A549 (cell line): ENCODE measurements around the gene PRRC2B. TPM values are rescaled to one million over a fixed set of nuclear protein-coding genes. Genes with fewer than 3 reads are reported as not detected.

Experiments used
- ATAC-seq, 2 experiments: fragments of 200-7000 bp in 1 of 2; fragments of >200 bp in 1 of 2; cut with Nextera tagmentation in 1 of 2; cut with Tn5 transposase in 1 of 2; 3 replicates each; pipeline versions ENCODE4 v1.8.0 to v1.9.1; 2018 to 2020; ENCODE audit warnings: mild to moderate bottlenecking in 1 of 2, moderate library complexity in 1 of 2
- CTCF ChIA-PET: fragments of 300-600 bp; sonication (Branson Sonifier 250); formaldehyde crosslinking; extraction: SDS; loops from one replicate; lab custom pipeline; 2021; ENCODE audit warnings: antibody characterized with exemption, inconsistent platforms; lab: Yijun Ruan, JAX
- POLR2A ChIA-PET: fragments of 350-600 bp; formaldehyde crosslinking; extraction: SDS; loops from one replicate; lab custom pipeline; 2021; ENCODE audit warnings: antibody characterized with exemption, inconsistent platforms; lab: Yijun Ruan, JAX
- DNase-seq, 2 experiments: peaks; one replicate each; pipeline versions ENCODE4 v3.0.0 to v3.0.0-alpha.2; 2011 to 2016; ENCODE audit warnings: low read depth in 1 of 2, low spot score in 1 of 2
- FAIRE-seq: peaks from 2 replicates; lab custom pipeline; 2011; peaks lifted over from hg19 to GRCh38; lab: Jason Lieb, UNC
- H3K27ac ChIP-seq, 2 experiments: fragments of >200 bp; sonication (Bioruptor Twin); formaldehyde crosslinking; 3 replicates each; pipeline ENCODE4 v1.5.1; 2016 to 2017
- H3K4me1 ChIP-seq: fragments of >200 bp; sonication (Bioruptor Twin); formaldehyde crosslinking; 3 replicates; pipeline ENCODE4 v1.6.1; 2016
- H3K4me2 ChIP-seq: fragments of >200 bp; sonication (Bioruptor Twin); formaldehyde crosslinking; 3 replicates; pipeline ENCODE4 v1.6.1; 2016
- H3K4me3 ChIP-seq: fragments of >200 bp; sonication (Bioruptor Twin); formaldehyde crosslinking; 3 replicates; pipeline ENCODE4 v1.5.1; 2016
- H3K9me3 ChIP-seq: fragments of >200 bp; sonication (Bioruptor Twin); formaldehyde crosslinking; 3 replicates; pipeline ENCODE4 v1.6.1; 2016
- CBX2 ChIP-seq: fragments of 200-600 bp; sonication (generic); IDR thresholded peaks from 2 replicates; pipeline ENCODE4 v1.6.1; 2016; ENCODE audit warnings: low read depth, mild to moderate bottlenecking, borderline replicate concordance
- CHD4 ChIP-seq: fragments of 200-600 bp; sonication (generic); IDR thresholded peaks from 2 replicates; pipeline ENCODE4 v1.6.1; 2016; ENCODE audit warnings: antibody characterized with exemption, mild to moderate bottlenecking, borderline replicate concordance
- EHF ChIP-seq: fragments of 250-450 bp; sonication (Bioruptor Pico); IDR thresholded peaks from 2 replicates; pipeline ENCODE4 v1.5.0; 2020; ENCODE audit warnings: mild to moderate bottlenecking
- FOSB ChIP-seq: fragments of 250-450 bp; sonication (Bioruptor Pico); IDR thresholded peaks from 2 replicates; pipeline ENCODE4 v1.5.0; 2020; ENCODE audit warnings: mild to moderate bottlenecking, moderate library complexity
- GATA3 ChIP-seq: IDR thresholded peaks from 2 replicates; pipeline ENCODE4 v1.6.1; 2012; ENCODE audit warnings: borderline replicate concordance
- HEYL ChIP-seq: fragments of 250-450 bp; sonication (Bioruptor Pico); IDR thresholded peaks from 2 replicates; pipeline ENCODE4 v1.8.0; 2021; ENCODE audit warnings: mild to moderate bottlenecking, moderate library complexity
- HOXB5 ChIP-seq: fragments of 250-450 bp; sonication (Bioruptor Pico); IDR thresholded peaks from 2 replicates; pipeline ENCODE4 v1.5.0; 2020; ENCODE audit warnings: mild to moderate bottlenecking, moderate library complexity
- JUN ChIP-seq, 2 experiments: fragments of >200 bp; sonication (Bioruptor Twin); formaldehyde crosslinking; IDR thresholded peaks; 2 replicates in 1 of 2; 3 replicates in 1 of 2; pipeline ENCODE4 v1.6.1; 2016 to 2017
- KDM5A ChIP-seq: fragments of 200-600 bp; sonication (generic); IDR thresholded peaks from 2 replicates; pipeline ENCODE4 v1.6.1; 2016; ENCODE audit warnings: antibody characterized with exemption, mild to moderate bottlenecking
- NFE2L2 ChIP-seq: fragments of 150-350 bp; conservative IDR thresholded peaks from 2 replicates; pipeline ENCODE4 v1.6.1; 2014; ENCODE audit warnings: low read length
- NPAS2 ChIP-seq: fragments of 250-450 bp; sonication (Bioruptor Pico); IDR thresholded peaks from 2 replicates; pipeline ENCODE4 v1.8.0; 2022; ENCODE audit warnings: mild to moderate bottlenecking, moderate library complexity, borderline replicate concordance
- RAD21 ChIP-seq, 2 experiments: fragments of >200 bp in 1 of 2; sonication (Bioruptor Twin) in 1 of 2; formaldehyde crosslinking in 1 of 2; IDR thresholded peaks in 1 of 2; conservative IDR thresholded peaks in 1 of 2; 2 replicates in 1 of 2; 3 replicates in 1 of 2; pipeline ENCODE4 v1.6.1; 2012 to 2018; ENCODE audit warnings: inconsistent platforms in 1 of 2
- RARB ChIP-seq: fragments of 250-450 bp; sonication (Bioruptor Pico); IDR thresholded peaks from 2 replicates; pipeline ENCODE4 v1.8.0; 2021; ENCODE audit warnings: mild to moderate bottlenecking, moderate library complexity
- RNF2 ChIP-seq: fragments of 200-600 bp; sonication (generic); IDR thresholded peaks from 2 replicates; pipeline ENCODE4 v1.6.1; 2016; ENCODE audit warnings: low read depth, mild to moderate bottlenecking, antibody characterized with exemption, moderate library complexity, borderline replicate concordance
- SMC3 ChIP-seq: fragments of >200 bp; sonication (Bioruptor Twin); formaldehyde crosslinking; IDR thresholded peaks from 3 replicates; pipeline ENCODE4 v1.6.1; 2018; ENCODE audit warnings: inconsistent platforms
- ZC3H11A ChIP-seq: fragments of 450-650 bp; IDR thresholded peaks from 2 replicates; pipeline ENCODE4 v1.6.1; 2014; ENCODE audit warnings: antibody characterized with exemption, mild to moderate bottlenecking
- WGBS: methylation state at CpG from one replicate; pipeline ENCODE4 v1.1.6; 2017; ENCODE audit errors: missing lambda C conversion rate; 5-methylcytosine and 5-hydroxymethylcytosine counted together
- polyA plus RNA-seq, 4 experiments: library from polyadenylated mRNA; depleted of rRNA in 3 of 4; stranded (reverse); fragments of >200 nt; fragmentation: RNase III in 1 of 4; extraction: RNeasy Plus Mini Kit Qiagen cat#74134 plus additional on column Dnase treatment in 1 of 4; gene quantifications; 2 replicates in 3 of 4; 3 replicates in 1 of 4; pipeline ENCODE4 v1.2.3, GENCODE V29; 2011 to 2017
- TF ChIP-seq, protein P1 (sequence below): fragments of >200 bp; sonication (Bioruptor Twin); formaldehyde crosslinking; IDR thresholded peaks from 3 replicates; pipeline ENCODE4 v1.5.1; 2016
- TF ChIP-seq, protein P2 (sequence below): fragments of 250-450 bp; sonication (Bioruptor Pico); IDR thresholded peaks from 2 replicates; pipeline ENCODE4 v1.5.0; 2020; ENCODE audit warnings: low read depth, mild to moderate bottlenecking, moderate library complexity
- TF ChIP-seq, protein P3 (sequence below): IDR thresholded peaks from 2 replicates; pipeline ENCODE4 v1.6.1; 2012
- TF ChIP-seq, protein P4 (sequence below): IDR thresholded peaks from 2 replicates; pipeline ENCODE4 v1.6.1; 2012
- TF ChIP-seq, protein P5 (sequence below): fragments of 250-450 bp; sonication (Bioruptor Pico); IDR thresholded peaks from 2 replicates; pipeline ENCODE4 v1.5.0; 2021; ENCODE audit warnings: mild to moderate bottlenecking, moderate library complexity, borderline replicate concordance
- TF ChIP-seq, protein P6 (sequence below): fragments of 200-600 bp; sonication (generic); IDR thresholded peaks from 2 replicates; pipeline ENCODE4 v1.6.1; 2016; ENCODE audit warnings: antibody characterized with exemption, mild to moderate bottlenecking, moderate library complexity

Gene PRRC2B
- polyA plus RNA-seq, 2 of the 4 experiments (the other 2 are of a cell fraction) = 35.6 to 47.3 TPM

DNA sequence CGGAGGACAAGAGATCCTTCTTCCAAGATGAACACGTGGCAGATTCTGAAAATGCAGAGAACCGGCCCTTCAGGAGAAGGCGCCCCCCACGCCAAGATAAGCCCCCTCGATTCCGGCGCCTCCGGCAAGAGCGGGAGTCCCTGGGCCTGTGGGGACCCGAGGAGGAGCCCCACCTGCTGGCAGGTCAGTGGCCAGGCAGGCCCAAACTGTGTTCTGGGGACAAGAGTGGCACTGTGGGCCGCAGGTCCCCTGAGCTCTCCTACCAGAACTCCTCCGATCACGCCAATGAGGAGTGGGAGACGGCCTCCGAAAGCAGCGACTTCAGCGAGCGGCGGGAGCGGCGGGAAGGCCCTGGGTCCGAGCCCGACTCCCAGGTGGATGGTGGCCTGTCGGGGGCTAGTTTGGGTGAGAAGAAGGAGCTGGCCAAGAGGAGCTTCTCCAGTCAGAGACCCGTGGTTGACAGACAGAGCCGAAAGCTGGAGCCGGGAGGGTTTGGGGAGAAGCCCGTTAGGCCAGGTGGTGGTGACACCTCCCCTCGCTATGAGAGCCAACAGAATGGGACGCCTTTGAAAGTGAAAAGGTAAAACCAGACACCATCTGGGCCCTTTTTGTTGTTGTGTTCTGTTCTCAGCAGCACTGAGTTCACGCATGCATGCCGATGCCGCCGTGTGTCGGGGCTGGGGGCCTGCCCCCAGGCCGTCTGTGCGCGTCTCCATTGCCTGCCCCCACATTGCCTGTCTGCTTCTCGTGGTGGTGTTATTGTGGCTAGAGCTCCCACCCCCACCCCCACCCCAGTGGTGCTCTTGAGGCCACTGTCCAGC is 82.3 kb downstream of the PRRC2B start:
- FAIRE-seq = no peak
- Histone ChIP-seq H3K4me1 (peaks cover 11% of the 10 kb centered on the region; the same call in 2 of the 3 replicates), H3K9me3 (no peaks in the 10 kb centered on the region), H3K27ac (no peak overlapping the region), H3K4me2 (no peak overlapping the region), H3K4me3 (no peak overlapping the region)
- ChIA-PET CTCF (interaction anchor here (0.8 to 2.9 kb wide), 16 partner anchors 11 to 149 kb away, joined by 3 to 15 read pairs (median 4); no protein-coding TSS in a partner anchor), POLR2A (no interaction called here)
- 92% methylated on average over 36 of the region's 40 CpGs for WGBS
- peak; percentile 56 to 58; a peak in 5 of 6 replicates for ATAC-seq
- TF ChIP-seq KDM5A (no peak), RAD21 (conservative IDR thresholded peaks at IDR 0.05 in 1 of 2, IDR thresholded peaks at IDR 0.05 in 1 of 2) (0 out of 5 replicates have a peak, but pooled peaks of 1 of the 2 experiments have one; percentile 22), NFE2L2 (no peak), SMC3 (peak; percentile 48), NPAS2 (CRISPR knock-in tag) (no peak), ZC3H11A (no peak), CBX2 (no peak), JUN (IDR thresholded peaks at IDR 0.05) (no peak)
- TF ChIP-seq, protein P1, sequence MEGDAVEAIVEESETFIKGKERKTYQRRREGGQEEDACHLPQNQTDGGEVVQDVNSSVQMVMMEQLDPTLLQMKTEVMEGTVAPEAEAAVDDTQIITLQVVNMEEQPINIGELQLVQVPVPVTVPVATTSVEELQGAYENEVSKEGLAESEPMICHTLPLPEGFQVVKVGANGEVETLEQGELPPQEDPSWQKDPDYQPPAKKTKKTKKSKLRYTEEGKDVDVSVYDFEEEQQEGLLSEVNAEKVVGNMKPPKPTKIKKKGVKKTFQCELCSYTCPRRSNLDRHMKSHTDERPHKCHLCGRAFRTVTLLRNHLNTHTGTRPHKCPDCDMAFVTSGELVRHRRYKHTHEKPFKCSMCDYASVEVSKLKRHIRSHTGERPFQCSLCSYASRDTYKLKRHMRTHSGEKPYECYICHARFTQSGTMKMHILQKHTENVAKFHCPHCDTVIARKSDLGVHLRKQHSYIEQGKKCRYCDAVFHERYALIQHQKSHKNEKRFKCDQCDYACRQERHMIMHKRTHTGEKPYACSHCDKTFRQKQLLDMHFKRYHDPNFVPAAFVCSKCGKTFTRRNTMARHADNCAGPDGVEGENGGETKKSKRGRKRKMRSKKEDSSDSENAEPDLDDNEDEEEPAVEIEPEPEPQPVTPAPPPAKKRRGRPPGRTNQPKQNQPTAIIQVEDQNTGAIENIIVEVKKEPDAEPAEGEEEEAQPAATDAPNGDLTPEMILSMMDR = peak; percentile 42
- TF ChIP-seq, protein P2, sequence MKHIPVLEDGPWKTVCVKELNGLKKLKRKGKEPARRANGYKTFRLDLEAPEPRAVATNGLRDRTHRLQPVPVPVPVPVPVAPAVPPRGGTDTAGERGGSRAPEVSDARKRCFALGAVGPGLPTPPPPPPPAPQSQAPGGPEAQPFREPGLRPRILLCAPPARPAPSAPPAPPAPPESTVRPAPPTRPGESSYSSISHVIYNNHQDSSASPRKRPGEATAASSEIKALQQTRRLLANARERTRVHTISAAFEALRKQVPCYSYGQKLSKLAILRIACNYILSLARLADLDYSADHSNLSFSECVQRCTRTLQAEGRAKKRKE (CRISPR knock-in tag) = no peak
- no peak for DNase-seq

DNA sequence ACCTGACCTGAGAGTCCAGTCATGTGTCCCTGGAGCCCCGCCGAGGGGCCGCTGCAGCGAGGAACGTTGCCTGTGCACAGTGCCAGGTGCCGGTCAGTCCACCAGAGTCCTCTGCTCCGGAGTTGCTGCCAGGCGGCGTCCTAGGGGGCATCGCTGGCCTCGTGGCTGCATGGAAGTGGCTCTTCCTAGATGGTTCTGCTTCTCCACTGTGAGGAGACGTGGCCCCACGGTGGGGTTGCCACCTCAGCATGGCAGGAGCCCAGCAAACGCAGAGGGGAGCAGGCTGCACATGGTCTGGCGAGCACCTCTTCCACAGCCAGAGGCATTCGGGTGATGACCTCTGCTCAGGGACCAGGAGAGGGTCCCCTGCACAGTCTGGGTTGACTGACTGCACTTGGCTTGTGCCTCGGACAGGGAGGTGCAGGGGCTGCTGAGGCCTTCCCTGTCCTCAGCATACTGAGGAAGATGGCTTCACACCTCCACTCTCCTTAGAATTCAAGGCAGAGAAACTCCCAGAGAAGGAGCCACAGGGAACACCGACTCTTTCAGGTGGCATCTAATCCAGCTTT is 83.0 kb downstream of the PRRC2B start:
- no peak for ATAC-seq
- DNase-seq = no peak
- CTCF ChIA-PET = interaction anchor here (0.8 to 5.8 kb wide), 20 partner anchors 8 to 150 kb away, joined by 3 to 48 read pairs (median 4); no protein-coding TSS in a partner anchor
- WGBS = 90% methylated on average over 9 of the region's 18 CpGs
- POLR2A ChIA-PET = no interaction called here
- H3K4me1 ChIP-seq = peaks cover 11% of the 10 kb centered on the region; the same call in 2 of the 3 replicates
- H3K4me3 ChIP-seq = no peak overlapping the region
- no peaks in the 10 kb centered on the region for H3K9me3 ChIP-seq
- FAIRE-seq = no peak
- no peak overlapping the region for H3K4me2 ChIP-seq
- H3K27ac ChIP-seq = no peak overlapping the region
- TF ChIP-seq, protein P3, sequence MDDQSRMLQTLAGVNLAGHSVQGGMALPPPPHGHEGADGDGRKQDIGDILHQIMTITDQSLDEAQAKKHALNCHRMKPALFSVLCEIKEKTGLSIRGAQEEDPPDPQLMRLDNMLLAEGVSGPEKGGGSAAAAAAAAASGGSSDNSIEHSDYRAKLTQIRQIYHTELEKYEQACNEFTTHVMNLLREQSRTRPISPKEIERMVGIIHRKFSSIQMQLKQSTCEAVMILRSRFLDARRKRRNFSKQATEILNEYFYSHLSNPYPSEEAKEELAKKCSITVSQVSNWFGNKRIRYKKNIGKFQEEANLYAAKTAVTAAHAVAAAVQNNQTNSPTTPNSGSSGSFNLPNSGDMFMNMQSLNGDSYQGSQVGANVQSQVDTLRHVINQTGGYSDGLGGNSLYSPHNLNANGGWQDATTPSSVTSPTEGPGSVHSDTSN = no peak
- TF ChIP-seq, protein P4, sequence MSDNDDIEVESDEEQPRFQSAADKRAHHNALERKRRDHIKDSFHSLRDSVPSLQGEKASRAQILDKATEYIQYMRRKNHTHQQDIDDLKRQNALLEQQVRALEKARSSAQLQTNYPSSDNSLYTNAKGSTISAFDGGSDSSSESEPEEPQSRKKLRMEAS = no peak
- TF ChIP-seq CHD4 = no peak
- TF ChIP-seq FOSB = no peak
- no peak for TF ChIP-seq HOXB5
- TF ChIP-seq EHF (CRISPR knock-in tag) = no peak
- TF ChIP-seq, protein P5, sequence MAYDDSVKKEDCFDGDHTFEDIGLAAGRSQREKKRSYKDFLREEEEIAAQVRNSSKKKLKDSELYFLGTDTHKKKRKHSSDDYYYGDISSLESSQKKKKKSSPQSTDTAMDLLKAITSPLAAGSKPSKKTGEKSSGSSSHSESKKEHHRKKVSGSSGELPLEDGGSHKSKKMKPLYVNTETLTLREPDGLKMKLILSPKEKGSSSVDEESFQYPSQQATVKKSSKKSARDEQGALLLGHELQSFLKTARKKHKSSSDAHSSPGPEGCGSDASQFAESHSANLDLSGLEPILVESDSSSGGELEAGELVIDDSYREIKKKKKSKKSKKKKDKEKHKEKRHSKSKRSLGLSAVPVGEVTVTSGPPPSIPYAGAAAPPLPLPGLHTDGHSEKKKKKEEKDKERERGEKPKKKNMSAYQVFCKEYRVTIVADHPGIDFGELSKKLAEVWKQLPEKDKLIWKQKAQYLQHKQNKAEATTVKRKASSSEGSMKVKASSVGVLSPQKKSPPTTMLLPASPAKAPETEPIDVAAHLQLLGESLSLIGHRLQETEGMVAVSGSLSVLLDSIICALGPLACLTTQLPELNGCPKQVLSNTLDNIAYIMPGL = no peak
- TF ChIP-seq RARB = no peak
- TF ChIP-seq, protein P6, sequence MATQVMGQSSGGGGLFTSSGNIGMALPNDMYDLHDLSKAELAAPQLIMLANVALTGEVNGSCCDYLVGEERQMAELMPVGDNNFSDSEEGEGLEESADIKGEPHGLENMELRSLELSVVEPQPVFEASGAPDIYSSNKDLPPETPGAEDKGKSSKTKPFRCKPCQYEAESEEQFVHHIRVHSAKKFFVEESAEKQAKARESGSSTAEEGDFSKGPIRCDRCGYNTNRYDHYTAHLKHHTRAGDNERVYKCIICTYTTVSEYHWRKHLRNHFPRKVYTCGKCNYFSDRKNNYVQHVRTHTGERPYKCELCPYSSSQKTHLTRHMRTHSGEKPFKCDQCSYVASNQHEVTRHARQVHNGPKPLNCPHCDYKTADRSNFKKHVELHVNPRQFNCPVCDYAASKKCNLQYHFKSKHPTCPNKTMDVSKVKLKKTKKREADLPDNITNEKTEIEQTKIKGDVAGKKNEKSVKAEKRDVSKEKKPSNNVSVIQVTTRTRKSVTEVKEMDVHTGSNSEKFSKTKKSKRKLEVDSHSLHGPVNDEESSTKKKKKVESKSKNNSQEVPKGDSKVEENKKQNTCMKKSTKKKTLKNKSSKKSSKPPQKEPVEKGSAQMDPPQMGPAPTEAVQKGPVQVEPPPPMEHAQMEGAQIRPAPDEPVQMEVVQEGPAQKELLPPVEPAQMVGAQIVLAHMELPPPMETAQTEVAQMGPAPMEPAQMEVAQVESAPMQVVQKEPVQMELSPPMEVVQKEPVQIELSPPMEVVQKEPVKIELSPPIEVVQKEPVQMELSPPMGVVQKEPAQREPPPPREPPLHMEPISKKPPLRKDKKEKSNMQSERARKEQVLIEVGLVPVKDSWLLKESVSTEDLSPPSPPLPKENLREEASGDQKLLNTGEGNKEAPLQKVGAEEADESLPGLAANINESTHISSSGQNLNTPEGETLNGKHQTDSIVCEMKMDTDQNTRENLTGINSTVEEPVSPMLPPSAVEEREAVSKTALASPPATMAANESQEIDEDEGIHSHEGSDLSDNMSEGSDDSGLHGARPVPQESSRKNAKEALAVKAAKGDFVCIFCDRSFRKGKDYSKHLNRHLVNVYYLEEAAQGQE = no peak
- TF ChIP-seq, protein P2 (CRISPR knock-in tag) = no peak
- no peak for TF ChIP-seq HEYL
- TF ChIP-seq GATA3 = no peak
- TF ChIP-seq RNF2 = no peak
